Measurements from ENCODE around the gene VWA3A. TPM values are rescaled to one million over a fixed set of nuclear protein-coding genes. Genes with fewer than 3 reads are reported as not detected.

The VWA3A gene
- total RNA-seq, 1 experiment from 2014 or later: 0.64 TPM

DNA sequence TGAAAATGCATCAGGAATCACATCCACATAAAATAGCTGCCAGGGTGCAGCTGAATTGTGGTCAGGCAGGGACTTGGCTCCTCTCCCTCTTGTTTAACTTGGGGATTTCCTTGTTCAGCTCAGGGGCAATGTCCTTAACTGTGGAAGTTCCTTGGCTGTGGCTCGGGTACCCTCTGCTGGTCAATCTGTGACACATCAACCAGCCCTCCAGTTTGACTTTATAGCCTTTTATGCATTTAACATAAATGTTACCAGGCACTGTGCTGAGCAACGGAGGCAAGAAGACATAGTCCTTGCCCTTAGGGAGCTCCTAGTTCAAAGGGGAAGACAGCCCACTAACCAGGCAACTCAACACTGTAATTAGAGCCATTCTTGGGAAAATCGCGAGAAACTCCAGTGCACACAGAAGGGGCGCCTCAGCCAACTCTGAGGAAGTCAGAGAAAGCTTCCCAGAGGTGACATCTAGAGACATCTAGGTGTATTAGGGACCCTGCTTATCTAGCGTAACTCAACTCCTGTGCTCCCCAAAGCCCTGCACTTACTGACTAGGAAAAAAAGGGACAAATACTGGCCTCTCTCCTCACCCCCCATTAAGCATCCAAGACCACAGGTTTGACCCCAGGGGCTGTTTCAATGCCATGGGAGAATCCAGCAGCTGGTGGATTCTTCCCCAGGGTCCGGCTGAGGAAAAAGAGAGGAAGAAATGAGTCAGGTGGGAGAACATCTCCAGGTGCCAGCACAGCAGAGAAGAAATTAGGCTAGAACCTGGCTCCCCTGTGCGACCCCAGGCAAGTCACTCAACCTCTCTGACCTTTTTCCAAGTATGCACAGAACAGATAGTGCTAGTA is 96.5 kb downstream of the VWA3A start:
- no peaks in the 10 kb centered on the region for H3K36me3 ChIP-seq (ENCODE audit: insufficient read depth, low read length, poor library complexity, severe bottlenecking)
- intact Hi-C loops (cut with micrococcal nuclease; ENCODE audit: unreplicated experiment): loop anchor here (1.0 to 10.0 kb wide), 3 partner anchors 188 to 364 kb away; partner anchors contain the start of genes PDZD9 and UQCRC2
- H3K9me3 ChIP-seq (ENCODE audit: low read depth, low read length, poor library complexity, severe bottlenecking): no peaks in the 10 kb centered on the region
- DNase-seq (ENCODE audit: low spot score): peak; percentile 87
- POLR2A ChIA-PET (ENCODE audit: low non-redundant PET): interaction anchor here (0.6 kb wide), 1 partner anchor 111 kb away, joined by 5 read pairs; no protein-coding TSS in a partner anchor
- BruUV-seq (replicated peaks): no TSS peak
- TF ChIP-seq EZH2 (IDR thresholded peaks at IDR 0.05; ENCODE audit: borderline replicate concordance, low read depth, low read length, poor library complexity, severe bottlenecking): no peak
- TF ChIP-seq, protein P1, sequence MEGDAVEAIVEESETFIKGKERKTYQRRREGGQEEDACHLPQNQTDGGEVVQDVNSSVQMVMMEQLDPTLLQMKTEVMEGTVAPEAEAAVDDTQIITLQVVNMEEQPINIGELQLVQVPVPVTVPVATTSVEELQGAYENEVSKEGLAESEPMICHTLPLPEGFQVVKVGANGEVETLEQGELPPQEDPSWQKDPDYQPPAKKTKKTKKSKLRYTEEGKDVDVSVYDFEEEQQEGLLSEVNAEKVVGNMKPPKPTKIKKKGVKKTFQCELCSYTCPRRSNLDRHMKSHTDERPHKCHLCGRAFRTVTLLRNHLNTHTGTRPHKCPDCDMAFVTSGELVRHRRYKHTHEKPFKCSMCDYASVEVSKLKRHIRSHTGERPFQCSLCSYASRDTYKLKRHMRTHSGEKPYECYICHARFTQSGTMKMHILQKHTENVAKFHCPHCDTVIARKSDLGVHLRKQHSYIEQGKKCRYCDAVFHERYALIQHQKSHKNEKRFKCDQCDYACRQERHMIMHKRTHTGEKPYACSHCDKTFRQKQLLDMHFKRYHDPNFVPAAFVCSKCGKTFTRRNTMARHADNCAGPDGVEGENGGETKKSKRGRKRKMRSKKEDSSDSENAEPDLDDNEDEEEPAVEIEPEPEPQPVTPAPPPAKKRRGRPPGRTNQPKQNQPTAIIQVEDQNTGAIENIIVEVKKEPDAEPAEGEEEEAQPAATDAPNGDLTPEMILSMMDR (conservative IDR thresholded peaks at IDR 0.05; ENCODE audit: low read depth, low read length): peak; percentile 88
- CTCF ChIA-PET: interaction anchor here (0.5 to 1.6 kb wide), 16 partner anchors 56 to 531 kb away, joined by 3 to 21 read pairs (median 4); partner anchors contain the start of gene UQCRC2
- H3K27ac ChIP-seq (ENCODE audit: low read depth, low read length, poor library complexity, severe bottlenecking): no peak overlapping the region
- peaks cover 15% of the 10 kb centered on the region for H3K4me1 ChIP-seq (ENCODE audit: insufficient read depth, low read length, poor library complexity, severe bottlenecking)
- H3K27me3 ChIP-seq (replicated peaks; ENCODE audit: insufficient read depth, low read depth, low read length, poor library complexity): no peaks in the 10 kb centered on the region
- H3K4me3 ChIP-seq (ENCODE audit: low read depth, low read length, poor library complexity, severe bottlenecking): no peak overlapping the region

DNA sequence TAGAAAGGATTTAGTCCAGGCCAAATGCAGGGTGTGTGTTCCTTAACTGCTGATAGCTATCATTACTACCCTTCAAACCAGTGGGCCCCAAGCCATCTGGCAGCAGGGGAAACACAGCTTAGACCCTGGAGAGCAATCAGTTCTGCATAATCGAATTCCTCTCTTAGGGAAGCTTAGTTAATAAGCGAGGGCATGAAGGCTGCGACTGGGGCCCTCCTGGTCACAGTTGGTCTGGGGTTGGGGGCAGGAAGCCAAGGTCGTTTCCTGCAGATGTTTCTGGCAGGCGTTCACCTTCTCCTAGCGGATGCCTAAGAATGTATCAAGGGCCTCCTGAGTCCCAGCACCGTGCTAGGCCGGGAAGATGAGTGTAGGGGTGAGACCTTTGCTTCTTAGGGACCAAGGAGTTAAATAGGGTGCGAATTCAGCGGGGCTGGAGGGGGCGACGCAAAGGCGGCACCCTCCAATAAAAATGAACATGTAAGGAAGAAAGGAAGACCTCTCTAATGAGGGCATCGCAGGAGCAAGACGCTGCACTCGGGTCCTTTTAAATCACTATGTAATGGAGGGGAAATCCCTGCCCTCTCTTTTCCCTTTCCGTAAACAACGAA is 97.2 kb downstream of the VWA3A start:
- Histone ChIP-seq H3K36me3 (ENCODE audit: insufficient read depth, low read length, poor library complexity, severe bottlenecking) (no peaks in the 10 kb centered on the region), H3K27ac (ENCODE audit: low read depth, low read length, poor library complexity, severe bottlenecking) (no peak overlapping the region), H3K4me3 (ENCODE audit: low read depth, low read length, poor library complexity, severe bottlenecking) (peak overlapping the region; percentile 63), H3K27me3 (replicated peaks; ENCODE audit: insufficient read depth, low read depth, low read length, poor library complexity) (no peaks in the 10 kb centered on the region), H3K4me1 (ENCODE audit: insufficient read depth, low read length, poor library complexity, severe bottlenecking) (peaks cover 15% of the 10 kb centered on the region), H3K9me3 (ENCODE audit: low read depth, low read length, poor library complexity, severe bottlenecking) (no peaks in the 10 kb centered on the region)
- intact Hi-C loops (cut with micrococcal nuclease; ENCODE audit: unreplicated experiment): loop anchor here (2.0 to 10.0 kb wide), 2 partner anchors 237 to 365 kb away; partner anchors contain the start of gene UQCRC2
- CTCF ChIA-PET: interaction anchor here (1.3 to 1.6 kb wide), 4 partner anchors 67 to 239 kb away, joined by 3 to 15 read pairs (median 4); no protein-coding TSS in a partner anchor
- no peak for TF ChIP-seq EZH2 (IDR thresholded peaks at IDR 0.05; ENCODE audit: borderline replicate concordance, low read depth, low read length, poor library complexity, severe bottlenecking)
- TF ChIP-seq, protein P1 (conservative IDR thresholded peaks at IDR 0.05; ENCODE audit: low read depth, low read length): no peak
- DNase-seq (ENCODE audit: low spot score): no peak
- BruUV-seq (replicated peaks): no TSS peak
- POLR2A ChIA-PET (ENCODE audit: low non-redundant PET): no interaction called here

DNA sequence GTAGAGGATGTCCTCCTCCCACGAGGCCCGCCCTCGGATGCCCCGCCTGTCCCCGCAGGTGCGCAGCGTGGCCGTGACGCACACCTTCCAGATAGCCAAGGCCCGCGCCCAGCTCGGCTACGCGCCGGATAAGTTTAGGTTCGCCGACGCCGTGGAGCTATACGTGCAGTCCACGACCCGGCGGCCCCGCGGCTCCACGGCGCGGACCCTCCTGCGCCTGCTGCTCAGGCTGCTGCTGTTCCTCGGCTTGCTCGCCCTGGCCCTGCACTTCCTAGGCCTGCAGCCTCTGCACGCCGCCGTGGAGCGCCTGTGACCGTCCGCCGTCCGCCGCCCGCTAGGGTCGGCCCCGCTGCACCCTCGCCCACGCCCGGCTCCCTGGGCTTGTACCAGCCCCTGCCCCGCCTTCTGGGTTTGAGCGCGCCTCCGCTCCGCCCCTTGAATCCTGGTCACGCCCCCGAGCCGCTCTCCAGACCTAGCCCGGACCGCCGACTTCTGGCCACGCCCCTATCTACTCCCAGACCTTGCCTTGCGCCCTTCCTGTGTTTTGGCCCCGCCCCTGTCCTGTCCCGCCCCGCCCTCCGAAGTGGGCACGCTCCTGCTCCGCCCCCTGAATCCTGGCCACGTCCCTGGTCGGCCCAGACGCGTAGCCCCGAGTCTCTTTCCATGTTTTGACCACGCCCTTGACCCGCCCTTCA is 97.9 kb downstream of the VWA3A start:
- no TSS peak for BruUV-seq (replicated peaks)
- POLR2A ChIA-PET (ENCODE audit: low non-redundant PET): no interaction called here
- peak; percentile 98 for DNase-seq (ENCODE audit: low spot score)
- H3K36me3 ChIP-seq (ENCODE audit: insufficient read depth, low read length, poor library complexity, severe bottlenecking): no peaks in the 10 kb centered on the region
- H3K9me3 ChIP-seq (ENCODE audit: low read depth, low read length, poor library complexity, severe bottlenecking): no peaks in the 10 kb centered on the region
- H3K27me3 ChIP-seq (replicated peaks; ENCODE audit: insufficient read depth, low read depth, low read length, poor library complexity): no peaks in the 10 kb centered on the region
- H3K4me3 ChIP-seq (ENCODE audit: low read depth, low read length, poor library complexity, severe bottlenecking): peak overlapping the region; percentile 63
- TF ChIP-seq EZH2 (IDR thresholded peaks at IDR 0.05; ENCODE audit: borderline replicate concordance, low read depth, low read length, poor library complexity, severe bottlenecking): no peak
- TF ChIP-seq, protein P1 (conservative IDR thresholded peaks at IDR 0.05; ENCODE audit: low read depth, low read length): no peak
- CTCF ChIA-PET: no interaction called here
- intact Hi-C loops (cut with micrococcal nuclease; ENCODE audit: unreplicated experiment): no loop called here
- peak overlapping the region; percentile 54 for H3K27ac ChIP-seq (ENCODE audit: low read depth, low read length, poor library complexity, severe bottlenecking)
- peaks cover 15% of the 10 kb centered on the region for H3K4me1 ChIP-seq (ENCODE audit: insufficient read depth, low read length, poor library complexity, severe bottlenecking)
